LNCaP clone FGC (cell line): Measurements from ENCODE around the gene CFAP97.

ENCODE experiments used
- DNase-seq: peaks from one replicate; pipeline ENCODE4 v3.0.0-alpha.2; 2011; ENCODE audit warnings: low read depth
- H3K4me3 ChIP-seq: 2 replicates; pipeline ENCODE4 v1.5.1; 2011; ENCODE audit warnings: mild to moderate bottlenecking, low read depth, low read length, control low read depth
- TF ChIP-seq, protein P1 (sequence below): IDR thresholded peaks from 2 replicates; pipeline ENCODE4 v1.5.1; 2012; ENCODE audit warnings: mild to moderate bottlenecking; ENCODE audit not compliant: control insufficient read depth, insufficient read depth; ENCODE audit errors: extremely low read depth

Gene CFAP97

GRCh38 chr4:185235119-185235842, 31.5 kb upstream of the CFAP97 start:
- H3K4me3 ChIP-seq = no peak overlapping the region
- TF ChIP-seq, protein P1, sequence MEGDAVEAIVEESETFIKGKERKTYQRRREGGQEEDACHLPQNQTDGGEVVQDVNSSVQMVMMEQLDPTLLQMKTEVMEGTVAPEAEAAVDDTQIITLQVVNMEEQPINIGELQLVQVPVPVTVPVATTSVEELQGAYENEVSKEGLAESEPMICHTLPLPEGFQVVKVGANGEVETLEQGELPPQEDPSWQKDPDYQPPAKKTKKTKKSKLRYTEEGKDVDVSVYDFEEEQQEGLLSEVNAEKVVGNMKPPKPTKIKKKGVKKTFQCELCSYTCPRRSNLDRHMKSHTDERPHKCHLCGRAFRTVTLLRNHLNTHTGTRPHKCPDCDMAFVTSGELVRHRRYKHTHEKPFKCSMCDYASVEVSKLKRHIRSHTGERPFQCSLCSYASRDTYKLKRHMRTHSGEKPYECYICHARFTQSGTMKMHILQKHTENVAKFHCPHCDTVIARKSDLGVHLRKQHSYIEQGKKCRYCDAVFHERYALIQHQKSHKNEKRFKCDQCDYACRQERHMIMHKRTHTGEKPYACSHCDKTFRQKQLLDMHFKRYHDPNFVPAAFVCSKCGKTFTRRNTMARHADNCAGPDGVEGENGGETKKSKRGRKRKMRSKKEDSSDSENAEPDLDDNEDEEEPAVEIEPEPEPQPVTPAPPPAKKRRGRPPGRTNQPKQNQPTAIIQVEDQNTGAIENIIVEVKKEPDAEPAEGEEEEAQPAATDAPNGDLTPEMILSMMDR = no peak
- no peak for DNase-seq

DNA sequence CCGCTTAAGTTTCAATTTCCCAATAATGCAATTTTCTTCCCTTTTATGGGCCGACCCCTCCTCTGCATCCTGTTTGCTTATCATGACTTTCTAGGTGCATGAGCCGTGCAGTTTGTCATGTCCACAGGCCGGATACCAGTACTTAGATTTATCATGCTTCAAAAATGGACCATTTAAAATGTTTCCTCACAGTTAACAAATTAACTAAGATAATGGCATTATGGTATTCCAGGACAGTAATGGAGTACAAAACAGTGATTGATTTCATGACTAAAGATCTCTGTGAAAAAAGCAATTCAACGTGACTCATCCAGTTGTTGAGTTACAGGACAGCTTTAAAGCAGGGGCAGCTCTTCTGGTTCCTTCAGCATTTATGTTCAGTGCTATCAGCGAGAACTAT, 28.6 kb upstream of the CFAP97 start:
- DNase-seq = no peak
- TF ChIP-seq, protein P1 = no peak
- no peak overlapping the region for H3K4me3 ChIP-seq

DNA sequence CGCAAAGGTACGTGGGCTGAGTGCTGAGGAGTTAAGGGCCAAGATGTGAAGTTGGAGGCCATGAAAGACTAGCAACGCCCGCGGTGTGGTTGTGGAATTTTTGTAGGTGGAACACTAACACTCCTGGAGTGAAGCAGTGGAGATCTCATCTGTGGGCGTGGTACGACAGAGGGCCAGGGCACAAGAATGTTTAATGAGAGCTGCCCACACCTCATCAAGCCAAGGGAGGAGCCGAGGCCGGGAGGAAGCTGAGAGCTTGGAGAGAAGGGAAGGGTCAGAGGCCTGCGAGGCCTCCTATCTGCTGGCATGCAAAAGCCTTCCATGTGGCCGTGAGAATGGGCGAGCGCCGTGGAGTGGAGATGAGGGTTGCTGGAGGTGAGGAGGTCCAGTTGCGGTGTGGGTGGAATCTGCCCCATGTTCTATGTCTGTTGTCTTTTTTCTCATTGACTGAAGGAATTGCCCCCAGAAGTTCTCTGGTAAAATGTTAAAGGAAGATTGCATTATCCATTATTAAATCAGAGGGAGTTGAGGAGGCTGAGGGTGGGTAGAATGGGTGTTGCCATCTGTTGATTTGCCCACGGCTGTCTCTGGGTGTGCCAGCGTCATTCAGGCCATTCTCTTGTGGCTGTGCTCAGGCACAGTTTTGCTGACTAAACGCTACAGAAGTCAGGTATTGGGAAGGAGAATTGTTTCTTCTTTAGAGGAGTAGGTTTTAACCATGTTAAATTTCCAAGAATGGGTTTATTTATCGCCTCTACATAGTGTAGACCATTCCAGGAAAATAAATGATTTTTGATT, 25.4 kb upstream of the CFAP97 start:
- DNase-seq = no peak
- TF ChIP-seq, protein P1 = no peak
- H3K4me3 ChIP-seq = no peak overlapping the region

DNA sequence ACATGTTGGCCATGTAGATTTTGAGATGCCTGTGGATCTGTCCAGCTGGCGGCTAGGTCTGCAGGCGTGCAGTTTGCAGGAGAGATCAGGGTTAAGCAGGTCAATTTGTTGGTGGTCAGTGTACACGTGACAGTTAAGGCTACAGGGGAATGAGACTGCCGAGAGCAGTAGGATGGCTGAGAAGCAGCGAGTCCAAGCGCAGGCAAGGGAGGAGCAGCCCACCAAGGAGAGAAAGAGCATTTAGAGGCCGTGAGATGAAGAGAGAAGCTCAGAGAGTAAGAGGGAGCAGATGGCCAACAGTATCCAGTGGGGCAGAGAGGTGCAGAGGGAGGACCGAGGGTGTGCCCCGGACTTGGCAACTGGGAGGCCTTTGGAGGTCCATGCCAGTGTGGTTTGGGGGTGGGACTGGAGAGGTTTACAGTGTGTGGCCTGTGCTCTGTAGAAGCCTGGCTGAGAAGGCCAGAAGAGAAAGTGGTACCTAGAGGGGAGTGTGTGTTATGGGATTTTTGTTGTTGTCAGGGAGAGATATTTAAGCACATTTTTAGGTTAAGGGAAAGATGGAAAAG, 24.0 kb upstream of the CFAP97 start:
- DNase-seq = no peak
- no peak overlapping the region for H3K4me3 ChIP-seq
- TF ChIP-seq, protein P1 = no peak

- no peak overlapping the region for H3K4me3 ChIP-seq
- no peak for DNase-seq
- TF ChIP-seq, protein P1 = no peak
These were observed 23.3 kb upstream of the CFAP97 start for GRCh38 chr4:185227131-185227551.

- TF ChIP-seq, protein P1 = no peak
- no peak overlapping the region for H3K4me3 ChIP-seq
- DNase-seq = no peak
These were observed 22.1 kb upstream of the CFAP97 start for GRCh38 chr4:185225940-185226339.
